ENCODE data around the gene ATXN2. TPM values are rescaled to one million over a fixed set of nuclear protein-coding genes. Genes with fewer than 3 reads are reported as not detected.

Gene ATXN2
- total RNA-seq, 3 donors from 2014 or later: 36.6 to 66.2 (median 64.0) TPM

- intact Hi-C loops (cut with DNase I; ENCODE audit: low total_unique reads): no loop called here
- Histone ChIP-seq H3K4me1 (no peaks in the 10 kb centered on the region), H3K9me3 (no peaks in the 10 kb centered on the region), H3K27ac (peak overlapping the region; percentile 56 to 81), H3K27me3 (no peaks in the 10 kb centered on the region), H3K4me3 (peak overlapping the region in 2 of 3 donors; percentile 11 to 43), H3K36me3 (no peaks in the 10 kb centered on the region)
- no peak for DNase-seq (ENCODE audit: low spot score in 2 of 2)
- TF ChIP-seq CTCF (IDR thresholded peaks at IDR 0.05) (no peak), POLR2AphosphoS5 (IDR thresholded peaks at IDR 0.05) (no peak), POLR2A (IDR thresholded peaks at IDR 0.05) (no peak)
Observed at GRCh38 chr12:111434049-111434448, 165.1 kb downstream of the ATXN2 start.

GRCh38 chr12:111431772-111432171 is 167.3 kb downstream of the ATXN2 start:
- TF ChIP-seq POLR2AphosphoS5 (IDR thresholded peaks at IDR 0.05) (no peak), POLR2A (IDR thresholded peaks at IDR 0.05) (no peak), CTCF (IDR thresholded peaks at IDR 0.05) (no peak)
- H3K4me1 ChIP-seq: no peaks in the 10 kb centered on the region
- no peaks in the 10 kb centered on the region for H3K9me3 ChIP-seq
- no peak overlapping the region for H3K4me3 ChIP-seq
- intact Hi-C loops (cut with DNase I; ENCODE audit: low total_unique reads): no loop called here
- DNase-seq (ENCODE audit: low spot score in 2 of 2): no peak
- H3K27ac ChIP-seq: peak overlapping the region in 1 of 2 donors; percentile 4
- no peaks in the 10 kb centered on the region for H3K27me3 ChIP-seq
- no peaks in the 10 kb centered on the region for H3K36me3 ChIP-seq

- H3K27ac ChIP-seq: peak overlapping the region; percentile 54 to 80
- H3K36me3 ChIP-seq: no peaks in the 10 kb centered on the region
- H3K9me3 ChIP-seq: no peaks in the 10 kb centered on the region
- TF ChIP-seq POLR2AphosphoS5 (IDR thresholded peaks at IDR 0.05) (no peak), POLR2A (IDR thresholded peaks at IDR 0.05) (no peak), CTCF (IDR thresholded peaks at IDR 0.05) (no peak)
- H3K4me3 ChIP-seq: no peak overlapping the region
- DNase-seq (ENCODE audit: low spot score in 2 of 2): no peak
- no peaks in the 10 kb centered on the region for H3K4me1 ChIP-seq
- intact Hi-C loops (cut with DNase I; ENCODE audit: low total_unique reads): no loop called here
- no peaks in the 10 kb centered on the region for H3K27me3 ChIP-seq
Observed at GRCh38 chr12:111430433-111431353, 168.4 kb downstream of the ATXN2 start.

- no peaks in the 10 kb centered on the region for H3K4me1 ChIP-seq
- no peak for DNase-seq (ENCODE audit: low spot score in 2 of 2)
- intact Hi-C loops (cut with DNase I; ENCODE audit: low total_unique reads): no loop called here
- H3K27ac ChIP-seq: peak overlapping the region; percentile 54 to 80
- no peaks in the 10 kb centered on the region for H3K36me3 ChIP-seq
- no peaks in the 10 kb centered on the region for H3K27me3 ChIP-seq
- no peaks in the 10 kb centered on the region for H3K9me3 ChIP-seq
- TF ChIP-seq POLR2AphosphoS5 (IDR thresholded peaks at IDR 0.05): no peak
- TF ChIP-seq POLR2A (IDR thresholded peaks at IDR 0.05): no peak
- TF ChIP-seq CTCF (IDR thresholded peaks at IDR 0.05): no peak
- H3K4me3 ChIP-seq: no peak overlapping the region
Observed at GRCh38 chr12:111429828-111430432, 169.2 kb downstream of the ATXN2 start.

- Histone ChIP-seq H3K27ac (peak overlapping the region; percentile 17 to 80), H3K9me3 (no peaks in the 10 kb centered on the region), H3K27me3 (no peaks in the 10 kb centered on the region), H3K4me3 (peak overlapping the region in 1 of 3 donors; percentile 12), H3K36me3 (no peaks in the 10 kb centered on the region), H3K4me1 (no peaks in the 10 kb centered on the region)
- intact Hi-C loops (cut with DNase I; ENCODE audit: low total_unique reads): no loop called here
- TF ChIP-seq CTCF (IDR thresholded peaks at IDR 0.05): no peak
- TF ChIP-seq POLR2AphosphoS5 (IDR thresholded peaks at IDR 0.05): no peak
- TF ChIP-seq POLR2A (IDR thresholded peaks at IDR 0.05): no peak
- DNase-seq (ENCODE audit: low spot score in 2 of 2): no peak
Observed at GRCh38 chr12:111428728-111429175, 170.4 kb downstream of the ATXN2 start.

Measured in breast epithelium (tissue), 4 donors.